ENCODE measurements around the gene ABT1. TPM values are rescaled to one million over a fixed set of nuclear protein-coding genes. Genes with fewer than 3 reads are reported as not detected.

ABT1 gene
- total and polyA plus RNA-seq, 2 experiments from 2014 or later = 25.7 to 29.1 TPM

GRCh38 chr6:26552205-26552604 is 44.5 kb upstream of the ABT1 start:
- DNase-seq (ENCODE audit: low spot score) (no peak), ATAC-seq (no peak)
- Histone ChIP-seq H2AFZ (no peak overlapping the region), H3K9me2 (ENCODE audit: insufficient read depth) (no peaks in the 10 kb centered on the region), H3K79me2 (replicated peaks; ENCODE audit: insufficient read depth) (no peaks in the 10 kb centered on the region), H3K27me3 (ENCODE audit: insufficient read depth) (no peaks in the 10 kb centered on the region), H3F3A (replicated peaks; ENCODE audit: low read depth) (0 out of 2 replicates have a peak, but pooled peaks cover 2% of the 10 kb centered on the region), H3K4me3 (peak overlapping the region; percentile 70), H3K4me2 (peak overlapping the region; percentile 71), H3K36me3 (ENCODE audit: insufficient read depth) (no peaks in the 10 kb centered on the region), H3K27ac (ENCODE audit: low read depth) (no peak overlapping the region), H3K4me1 (ENCODE audit: insufficient read depth) (no peaks in the 10 kb centered on the region), H4K20me1 (replicated peaks; ENCODE audit: insufficient read depth) (no peaks in the 10 kb centered on the region)
- Mint-ChIP-seq H3K9me3 (peaks cover 5% of the 10 kb centered on the region; the same call in 2 of the 3 replicates), H3K27me3 (ENCODE audit: insufficient read depth, low read depth, poor library complexity) (peaks cover 26% of the 10 kb centered on the region), H3K4me3 (no peak overlapping the region), H3K27ac (no peak overlapping the region), H3K4me1 (peaks cover 14% of the 10 kb centered on the region; the same call in 2 of the 3 replicates), H3K36me3 (ENCODE audit: low read depth) (no peaks in the 10 kb centered on the region)
- TF ChIP-seq CREB1 (CRISPR knock-in tag; IDR thresholded peaks at IDR 0.05; ENCODE audit: low read depth) = no peak
- no peak for TF ChIP-seq ZNF331 (CRISPR knock-in tag; IDR thresholded peaks at IDR 0.05; ENCODE audit: low read depth)
- no peak for TF ChIP-seq POLR2AphosphoS5 (IDR thresholded peaks at IDR 0.05; ENCODE audit: low read depth)
- no peak for TF ChIP-seq JUNB (IDR thresholded peaks at IDR 0.05; ENCODE audit: unreplicated experiment)
- TF ChIP-seq, protein P1, sequence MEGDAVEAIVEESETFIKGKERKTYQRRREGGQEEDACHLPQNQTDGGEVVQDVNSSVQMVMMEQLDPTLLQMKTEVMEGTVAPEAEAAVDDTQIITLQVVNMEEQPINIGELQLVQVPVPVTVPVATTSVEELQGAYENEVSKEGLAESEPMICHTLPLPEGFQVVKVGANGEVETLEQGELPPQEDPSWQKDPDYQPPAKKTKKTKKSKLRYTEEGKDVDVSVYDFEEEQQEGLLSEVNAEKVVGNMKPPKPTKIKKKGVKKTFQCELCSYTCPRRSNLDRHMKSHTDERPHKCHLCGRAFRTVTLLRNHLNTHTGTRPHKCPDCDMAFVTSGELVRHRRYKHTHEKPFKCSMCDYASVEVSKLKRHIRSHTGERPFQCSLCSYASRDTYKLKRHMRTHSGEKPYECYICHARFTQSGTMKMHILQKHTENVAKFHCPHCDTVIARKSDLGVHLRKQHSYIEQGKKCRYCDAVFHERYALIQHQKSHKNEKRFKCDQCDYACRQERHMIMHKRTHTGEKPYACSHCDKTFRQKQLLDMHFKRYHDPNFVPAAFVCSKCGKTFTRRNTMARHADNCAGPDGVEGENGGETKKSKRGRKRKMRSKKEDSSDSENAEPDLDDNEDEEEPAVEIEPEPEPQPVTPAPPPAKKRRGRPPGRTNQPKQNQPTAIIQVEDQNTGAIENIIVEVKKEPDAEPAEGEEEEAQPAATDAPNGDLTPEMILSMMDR (conservative IDR thresholded peaks at IDR 0.05; ENCODE audit: low read depth in 2 of 2) = no peak
- TF ChIP-seq ZNF114 (CRISPR knock-in tag; IDR thresholded peaks at IDR 0.05) = no peak
- TF ChIP-seq STAT1 (IDR thresholded peaks at IDR 0.05; ENCODE audit: unreplicated experiment) = no peak
- TF ChIP-seq EZH2phosphoT487 (IDR thresholded peaks at IDR 0.05; ENCODE audit: unreplicated experiment) = no peak
- TF ChIP-seq ETS1 (IDR thresholded peaks at IDR 0.05) = no peak
- TF ChIP-seq REST (IDR thresholded peaks at IDR 0.05; ENCODE audit: unreplicated experiment) = no peak
- TF ChIP-seq, protein P2, sequence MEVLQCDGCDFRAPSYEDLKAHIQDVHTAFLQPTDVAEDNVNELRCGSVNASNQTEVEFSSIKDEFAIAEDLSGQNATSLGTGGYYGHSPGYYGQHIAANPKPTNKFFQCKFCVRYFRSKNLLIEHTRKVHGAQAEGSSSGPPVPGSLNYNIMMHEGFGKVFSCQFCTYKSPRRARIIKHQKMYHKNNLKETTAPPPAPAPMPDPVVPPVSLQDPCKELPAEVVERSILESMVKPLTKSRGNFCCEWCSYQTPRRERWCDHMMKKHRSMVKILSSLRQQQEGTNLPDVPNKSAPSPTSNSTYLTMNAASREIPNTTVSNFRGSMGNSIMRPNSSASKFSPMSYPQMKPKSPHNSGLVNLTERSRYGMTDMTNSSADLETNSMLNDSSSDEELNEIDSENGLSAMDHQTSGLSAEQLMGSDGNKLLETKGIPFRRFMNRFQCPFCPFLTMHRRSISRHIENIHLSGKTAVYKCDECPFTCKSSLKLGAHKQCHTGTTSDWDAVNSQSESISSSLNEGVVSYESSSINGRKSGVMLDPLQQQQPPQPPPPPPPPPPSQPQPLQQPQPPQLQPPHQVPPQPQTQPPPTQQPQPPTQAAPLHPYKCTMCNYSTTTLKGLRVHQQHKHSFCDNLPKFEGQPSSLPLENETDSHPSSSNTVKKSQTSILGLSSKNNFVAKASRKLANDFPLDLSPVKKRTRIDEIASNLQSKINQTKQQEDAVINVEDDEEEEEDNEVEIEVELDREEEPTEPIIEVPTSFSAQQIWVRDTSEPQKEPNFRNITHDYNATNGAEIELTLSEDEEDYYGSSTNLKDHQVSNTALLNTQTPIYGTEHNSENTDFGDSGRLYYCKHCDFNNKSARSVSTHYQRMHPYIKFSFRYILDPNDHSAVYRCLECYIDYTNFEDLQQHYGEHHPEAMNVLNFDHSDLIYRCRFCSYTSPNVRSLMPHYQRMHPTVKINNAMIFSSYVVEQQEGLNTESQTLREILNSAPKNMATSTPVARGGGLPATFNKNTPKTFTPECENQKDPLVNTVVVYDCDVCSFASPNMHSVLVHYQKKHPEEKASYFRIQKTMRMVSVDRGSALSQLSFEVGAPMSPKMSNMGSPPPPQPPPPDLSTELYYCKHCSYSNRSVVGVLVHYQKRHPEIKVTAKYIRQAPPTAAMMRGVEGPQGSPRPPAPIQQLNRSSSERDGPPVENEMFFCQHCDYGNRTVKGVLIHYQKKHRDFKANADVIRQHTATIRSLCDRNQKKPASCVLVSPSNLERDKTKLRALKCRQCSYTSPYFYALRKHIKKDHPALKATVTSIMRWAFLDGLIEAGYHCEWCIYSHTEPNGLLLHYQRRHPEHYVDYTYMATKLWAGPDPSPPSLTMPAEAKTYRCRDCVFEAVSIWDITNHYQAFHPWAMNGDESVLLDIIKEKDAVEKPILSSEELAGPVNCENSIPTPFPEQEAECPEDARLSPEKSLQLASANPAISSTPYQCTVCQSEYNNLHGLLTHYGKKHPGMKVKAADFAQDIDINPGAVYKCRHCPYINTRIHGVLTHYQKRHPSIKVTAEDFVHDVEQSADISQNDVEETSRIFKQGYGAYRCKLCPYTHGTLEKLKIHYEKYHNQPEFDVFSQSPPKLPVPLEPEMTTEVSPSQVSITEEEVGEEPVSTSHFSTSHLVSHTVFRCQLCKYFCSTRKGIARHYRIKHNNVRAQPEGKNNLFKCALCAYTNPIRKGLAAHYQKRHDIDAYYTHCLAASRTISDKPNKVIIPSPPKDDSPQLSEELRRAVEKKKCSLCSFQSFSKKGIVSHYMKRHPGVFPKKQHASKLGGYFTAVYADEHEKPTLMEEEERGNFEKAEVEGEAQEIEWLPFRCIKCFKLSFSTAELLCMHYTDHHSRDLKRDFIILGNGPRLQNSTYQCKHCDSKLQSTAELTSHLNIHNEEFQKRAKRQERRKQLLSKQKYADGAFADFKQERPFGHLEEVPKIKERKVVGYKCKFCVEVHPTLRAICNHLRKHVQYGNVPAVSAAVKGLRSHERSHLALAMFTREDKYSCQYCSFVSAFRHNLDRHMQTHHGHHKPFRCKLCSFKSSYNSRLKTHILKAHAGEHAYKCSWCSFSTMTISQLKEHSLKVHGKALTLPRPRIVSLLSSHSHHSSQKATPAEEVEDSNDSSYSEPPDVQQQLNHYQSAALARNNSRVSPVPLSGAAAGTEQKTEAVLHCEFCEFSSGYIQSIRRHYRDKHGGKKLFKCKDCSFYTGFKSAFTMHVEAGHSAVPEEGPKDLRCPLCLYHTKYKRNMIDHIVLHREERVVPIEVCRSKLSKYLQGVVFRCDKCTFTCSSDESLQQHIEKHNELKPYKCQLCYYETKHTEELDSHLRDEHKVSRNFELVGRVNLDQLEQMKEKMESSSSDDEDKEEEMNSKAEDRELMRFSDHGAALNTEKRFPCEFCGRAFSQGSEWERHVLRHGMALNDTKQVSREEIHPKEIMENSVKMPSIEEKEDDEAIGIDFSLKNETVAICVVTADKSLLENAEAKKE (CRISPR knock-in tag; IDR thresholded peaks at IDR 0.05) = no peak
- TF ChIP-seq EZH2 (IDR thresholded peaks at IDR 0.05; ENCODE audit: low read depth, unreplicated experiment) = no peak
- TF ChIP-seq NANOG (IDR thresholded peaks at IDR 0.05; ENCODE audit: borderline replicate concordance) = no peak
